Measurements from ENCODE around the gene DNAJC12. TPM values are rescaled to one million over a fixed set of nuclear protein-coding genes. Genes with fewer than 3 reads are reported as not detected.
"Not testable (repeated sequence)": the region's sequence is repeated elsewhere in the genome, so short reads cannot be mapped to it uniquely, and the experiment has no call there.

The DNAJC12 gene
- polyA plus RNA-seq, 3 donors, result 12.3 to 16.3 (median 12.4) TPM

DNA sequence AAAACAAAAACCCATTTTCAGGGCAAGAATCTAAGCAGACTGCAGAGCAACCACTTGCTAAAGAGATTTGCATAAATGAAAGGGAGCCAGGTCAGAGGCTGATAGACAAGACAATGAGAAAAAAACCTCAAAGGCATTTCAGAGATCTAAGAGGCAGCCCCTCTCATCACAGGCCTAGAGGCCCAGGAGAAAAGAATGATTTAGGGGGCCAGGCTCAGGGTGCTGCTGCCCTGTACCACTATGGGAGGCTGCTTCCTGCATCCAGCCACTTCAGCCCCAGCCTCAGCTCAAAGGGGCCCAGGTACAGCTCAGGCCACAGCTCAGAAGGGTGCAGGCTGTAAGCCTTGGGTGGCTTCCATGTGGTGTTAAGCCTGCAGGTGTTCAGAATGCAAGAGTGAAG, 3.7 kb upstream of the DNAJC12 start:
- no peak for DNase-seq (ENCODE audit: low read depth in 3 of 3, low spot score in 2 of 3)

DNA sequence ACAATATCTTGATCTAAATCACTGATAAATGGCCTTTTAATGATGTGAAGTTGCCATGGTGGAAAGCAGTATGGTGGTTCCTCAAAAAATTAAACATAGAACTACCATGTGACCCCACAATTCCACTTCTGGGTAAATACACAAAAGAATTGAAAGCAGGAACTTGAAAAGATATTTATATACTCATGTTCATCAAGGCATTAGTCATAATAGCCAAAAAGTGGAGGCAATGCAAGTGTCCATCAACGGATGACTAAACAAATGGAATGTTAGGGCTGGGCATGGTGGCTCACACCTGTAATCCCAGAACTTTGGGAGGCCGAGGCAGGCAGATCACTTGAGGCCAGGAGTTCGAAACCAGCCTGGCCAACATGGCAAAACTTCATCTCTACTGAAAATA, 2.0 kb upstream of the DNAJC12 start:
- no peak for DNase-seq (ENCODE audit: low read depth in 3 of 3, low spot score in 2 of 3)

DNA sequence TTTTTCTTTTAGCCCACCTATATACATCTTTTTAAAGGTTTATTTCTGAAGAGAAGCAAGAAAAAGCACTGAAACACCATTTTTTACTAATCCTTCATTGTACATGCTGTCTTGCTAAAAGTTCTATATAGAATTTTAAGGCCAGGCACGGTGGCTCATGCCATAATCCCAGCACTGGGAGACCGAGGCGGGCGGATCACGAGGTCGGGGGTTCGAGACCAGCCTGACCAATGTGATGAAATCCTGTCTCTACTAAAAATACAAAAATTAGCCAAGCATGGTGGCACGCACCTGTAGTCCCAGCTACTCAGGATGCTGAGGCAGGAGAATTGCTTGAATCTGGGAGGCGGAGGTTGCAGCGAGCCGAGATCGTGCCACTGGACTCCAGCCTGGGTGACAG, 1.5 kb upstream of the DNAJC12 start:
- DNase-seq (ENCODE audit: low read depth in 3 of 3, low spot score in 2 of 3), result not testable (repeated sequence)

DNA sequence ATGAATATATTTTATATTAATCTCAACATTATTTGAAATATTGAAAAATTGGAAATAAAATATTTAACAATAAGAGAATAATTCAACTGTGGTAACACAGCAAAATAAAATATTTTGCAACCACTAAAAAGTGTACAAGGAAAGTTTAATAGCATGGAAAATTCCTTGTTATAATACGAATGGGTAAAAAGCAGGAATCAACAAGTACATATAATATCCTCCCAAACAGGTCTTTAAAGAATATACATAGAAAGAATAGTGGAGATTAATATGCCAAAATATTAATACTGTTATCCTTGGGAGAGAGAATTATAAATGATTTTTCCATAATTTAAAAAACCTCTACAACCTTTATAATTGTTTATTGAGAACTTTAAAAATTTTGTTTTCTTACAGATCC, 1.0 kb downstream of the DNAJC12 start:
- DNase-seq (ENCODE audit: low read depth in 3 of 3, low spot score in 2 of 3), result no peak

DNA sequence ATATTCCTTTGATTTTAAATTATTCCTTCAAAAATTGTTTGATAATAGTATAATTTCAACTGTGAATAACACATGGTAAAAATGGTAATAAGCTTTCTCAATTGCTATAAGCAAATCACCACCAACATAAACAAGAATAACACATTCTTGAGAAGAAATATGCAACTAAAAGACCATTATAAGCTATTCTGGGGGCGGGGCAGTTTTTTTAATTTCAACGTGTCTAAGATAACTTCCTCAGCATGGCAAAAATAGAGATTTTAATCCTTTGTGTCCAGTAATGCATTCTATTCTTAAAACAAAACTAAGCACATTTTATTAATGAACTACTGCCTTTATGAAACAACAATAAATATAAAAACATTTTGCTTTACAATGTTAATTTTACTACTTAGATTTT, 1.5 kb downstream of the DNAJC12 start:
- no peak for DNase-seq (ENCODE audit: low read depth in 3 of 3, low spot score in 2 of 3)

DNA sequence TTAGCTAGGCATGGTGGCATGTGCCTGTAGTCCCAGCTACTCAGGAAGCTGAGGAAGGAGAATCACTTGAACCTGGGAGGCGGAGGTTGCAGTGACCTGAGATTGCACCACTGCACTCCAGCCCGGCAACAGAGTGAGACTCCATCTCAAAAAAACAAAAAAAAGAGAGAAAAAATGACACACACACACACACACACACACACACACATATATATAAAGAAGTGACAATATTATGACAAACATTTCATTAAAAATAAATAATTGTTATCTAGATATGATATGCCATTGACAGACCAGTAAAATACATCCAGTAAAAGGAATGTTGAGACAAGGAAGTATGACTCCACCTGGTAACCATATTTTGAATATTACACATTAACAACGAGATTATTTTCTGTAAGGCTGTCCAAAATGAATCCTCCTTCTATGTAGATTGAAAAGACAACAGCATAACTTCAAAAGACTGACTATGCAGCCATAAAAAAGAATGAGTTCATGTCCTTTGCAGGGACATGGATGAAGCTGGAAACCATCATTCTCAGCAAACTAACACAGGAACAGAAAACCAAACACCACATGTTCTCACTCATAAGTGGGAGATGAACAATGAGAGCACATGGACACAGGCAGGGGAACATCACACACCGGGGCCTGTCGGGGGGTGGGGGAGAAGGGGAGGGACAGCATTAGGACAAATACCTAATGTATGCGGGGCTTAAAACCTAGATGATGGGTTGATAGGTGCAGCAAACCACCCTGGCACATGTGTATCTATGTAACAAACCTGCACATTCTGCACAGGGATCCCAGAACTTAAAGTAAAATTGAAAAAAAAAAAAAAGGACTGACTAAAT, 2.2 kb downstream of the DNAJC12 start:
- not testable (repeated sequence) for DNase-seq (ENCODE audit: low read depth in 3 of 3, low spot score in 2 of 3)

DNA sequence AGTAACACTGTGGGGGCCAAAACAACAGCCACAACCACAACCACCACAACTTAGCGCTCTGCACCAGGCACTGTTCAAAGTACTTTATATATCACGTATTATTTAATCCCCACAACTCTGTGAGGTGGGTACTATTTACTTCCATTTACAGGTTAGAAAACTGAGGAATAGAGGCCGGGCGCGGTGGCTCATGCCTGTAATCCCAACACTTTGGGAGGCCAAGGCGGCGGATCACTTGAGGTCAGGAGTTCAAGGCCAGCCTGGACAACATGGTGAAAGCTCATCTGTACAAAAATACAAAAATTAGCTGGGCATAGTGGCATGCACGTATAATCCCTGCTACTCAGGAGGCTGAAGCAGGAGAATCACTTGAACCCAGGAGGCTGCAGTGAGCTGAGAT, 3.6 kb downstream of the DNAJC12 start:
- no peak for DNase-seq (ENCODE audit: low read depth in 3 of 3, low spot score in 2 of 3)

DNA sequence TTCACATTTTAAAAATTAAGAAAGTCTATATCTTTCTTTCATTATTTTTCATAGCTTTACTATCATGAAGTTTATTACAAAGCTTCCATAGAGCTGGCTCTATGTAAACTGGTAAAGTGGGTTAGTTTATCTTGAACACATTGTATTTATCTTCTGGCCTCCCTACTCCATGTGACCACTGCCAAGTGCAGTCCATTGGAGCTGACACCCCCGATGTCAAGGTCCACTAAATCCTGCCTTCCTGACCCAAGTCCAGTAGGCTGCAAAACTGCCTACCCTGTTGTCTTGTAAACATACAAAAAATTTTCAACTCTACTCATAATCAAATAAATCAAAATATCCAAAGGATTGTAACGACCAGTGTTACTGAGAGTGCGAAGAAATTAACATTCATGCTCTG, 10.2 kb downstream of the DNAJC12 start:
- no peak for DNase-seq (ENCODE audit: low read depth in 3 of 3, low spot score in 2 of 3)

DNA sequence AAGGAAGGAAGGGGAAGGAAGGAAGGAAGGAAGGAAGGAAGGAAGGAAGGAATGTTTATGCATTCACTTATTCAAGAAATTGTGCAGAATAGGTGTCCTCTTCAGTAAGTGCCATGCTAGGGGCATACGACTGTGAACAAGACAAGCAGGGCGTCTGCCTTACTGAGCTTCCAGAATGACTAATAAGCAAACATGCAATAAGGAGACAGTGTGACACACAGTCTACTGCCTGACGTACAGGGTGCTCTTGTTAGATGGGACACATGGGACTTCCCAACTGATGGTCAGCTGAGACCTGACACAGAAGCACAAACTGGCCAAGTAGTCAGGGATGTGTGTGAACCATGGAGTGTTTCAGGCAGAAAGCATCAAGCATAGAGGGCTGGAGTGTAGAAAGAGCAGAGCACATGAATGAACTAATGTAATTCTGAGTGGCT, 18.2 kb downstream of the DNAJC12 start:
- DNase-seq (ENCODE audit: low read depth in 3 of 3, low spot score in 2 of 3), result no peak

DNA sequence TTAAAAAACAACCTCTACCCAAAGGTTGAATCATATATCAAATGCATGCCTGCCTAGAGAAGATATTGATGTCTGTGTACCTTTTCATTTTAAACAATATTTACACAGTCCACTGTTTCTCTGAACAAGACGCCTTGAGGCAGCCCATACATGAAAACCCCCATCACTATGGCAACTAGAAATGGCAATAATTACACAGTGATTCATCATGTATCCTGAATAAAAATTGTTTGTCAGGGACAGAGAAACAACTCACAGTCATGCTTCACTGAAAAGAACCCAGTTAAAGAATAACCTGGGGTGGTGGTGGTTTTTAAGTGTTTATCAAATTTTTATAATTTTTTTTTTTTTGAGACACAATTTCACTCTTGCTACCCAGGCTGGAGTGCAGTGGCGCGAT, 19.7 kb downstream of the DNAJC12 start:
- DNase-seq (ENCODE audit: low read depth in 3 of 3, low spot score in 2 of 3), result no peak

DNA sequence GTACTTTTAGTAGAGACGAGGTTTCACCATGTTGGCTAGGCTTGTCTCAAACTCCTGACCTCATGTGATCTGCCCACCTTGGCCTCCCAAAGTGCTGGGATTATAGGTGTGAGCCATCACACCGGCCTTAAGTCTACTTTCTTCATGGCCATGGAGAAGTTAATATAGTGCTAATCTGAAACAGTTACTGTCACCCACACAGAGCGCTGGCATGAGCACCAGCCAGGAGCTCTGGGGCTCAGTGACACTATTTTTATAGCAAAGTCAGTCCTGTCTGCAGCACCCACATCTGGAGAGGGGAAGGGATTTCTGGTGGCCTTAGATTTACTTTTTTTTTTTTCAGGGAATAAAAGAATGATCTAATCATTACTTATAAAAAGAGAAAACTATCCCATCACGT, 21.3 kb downstream of the DNAJC12 start:
- no peak for DNase-seq (ENCODE audit: low read depth in 3 of 3, low spot score in 2 of 3)

DNA sequence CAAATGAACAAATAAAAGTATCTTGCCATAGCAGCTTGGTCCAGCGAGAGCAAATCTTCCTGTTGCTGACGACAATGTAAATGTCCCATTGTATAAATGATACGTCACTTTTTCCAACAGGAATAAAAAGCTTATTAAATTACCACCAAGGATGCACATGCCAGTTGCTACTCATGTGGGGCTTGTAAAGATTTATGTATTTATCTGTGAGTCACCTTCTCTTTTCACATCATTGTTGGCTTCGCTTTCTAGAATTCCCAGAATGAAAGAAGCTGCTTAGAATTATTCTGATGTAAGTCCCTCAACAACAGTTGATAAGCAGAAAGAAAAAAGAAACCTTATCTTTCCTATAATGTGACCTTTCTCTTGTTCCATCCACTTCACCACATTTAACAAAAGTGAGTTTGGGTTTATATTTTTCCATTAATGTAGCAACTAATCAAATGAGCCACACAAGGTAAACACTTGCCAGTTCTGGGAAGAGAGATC, 22.4 kb downstream of the DNAJC12 start:
- no peak for DNase-seq (ENCODE audit: low read depth in 3 of 3, low spot score in 2 of 3)

DNA sequence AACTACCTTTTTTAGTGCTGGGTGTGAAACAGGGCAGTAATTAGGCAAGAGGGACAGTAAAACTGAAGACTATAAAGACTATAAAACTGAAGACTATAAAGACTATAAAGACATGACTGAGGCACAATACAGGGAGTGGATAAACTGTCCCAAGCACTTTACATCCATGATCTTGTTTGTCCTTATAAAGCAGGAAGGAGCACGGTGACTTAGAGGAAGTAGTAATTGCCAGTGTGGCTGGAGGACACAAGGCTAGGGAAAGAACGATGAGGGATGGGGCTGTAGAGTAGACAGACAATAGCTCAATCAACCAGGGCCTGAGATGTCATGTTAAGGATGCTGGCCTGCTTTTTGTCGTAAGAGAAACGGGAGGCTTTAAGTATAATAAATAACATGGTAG, 26.0 kb downstream of the DNAJC12 start:
- no peak for DNase-seq (ENCODE audit: low read depth in 3 of 3, low spot score in 2 of 3)

DNA sequence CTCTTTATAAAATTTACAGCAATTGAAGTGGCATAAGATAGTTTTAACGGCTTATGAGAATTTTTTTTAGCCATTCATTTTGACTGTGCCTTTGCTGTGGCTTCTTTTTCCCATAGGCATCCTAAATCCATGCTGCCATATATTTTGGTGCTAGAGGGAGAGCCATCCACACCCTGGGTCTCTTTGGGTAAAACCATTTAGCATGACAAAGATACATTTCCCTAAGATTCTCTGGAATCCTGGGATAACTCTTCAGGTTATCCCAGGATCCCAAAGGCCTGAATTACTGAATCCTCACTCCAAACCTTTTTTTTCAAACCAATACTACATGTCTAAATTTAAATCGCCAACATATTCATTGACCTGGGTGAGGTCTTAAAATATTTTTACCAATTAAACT, 28.9 kb downstream of the DNAJC12 start:
- no peak for DNase-seq (ENCODE audit: low read depth in 3 of 3, low spot score in 2 of 3)

DNA sequence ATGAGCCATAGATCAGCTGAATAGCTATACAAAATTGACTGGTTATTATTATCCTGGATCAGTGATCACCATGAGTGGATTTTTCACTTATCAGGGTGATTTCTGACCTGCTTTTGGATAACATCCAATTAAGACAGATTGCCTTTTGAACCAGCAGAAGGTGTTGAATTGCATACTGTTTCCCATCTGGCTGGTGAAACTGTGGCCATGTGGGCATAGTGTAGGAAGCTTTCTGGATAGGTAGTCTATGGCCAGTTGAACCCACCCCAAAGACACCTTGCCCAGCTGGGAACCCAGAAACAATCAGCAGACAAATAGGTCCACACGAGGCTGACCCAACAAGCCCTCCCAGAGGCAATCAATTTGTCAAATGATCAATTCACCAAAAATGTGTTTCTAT, 29.3 kb downstream of the DNAJC12 start:
- DNase-seq (ENCODE audit: low read depth in 3 of 3, low spot score in 2 of 3), result no peak

DNA sequence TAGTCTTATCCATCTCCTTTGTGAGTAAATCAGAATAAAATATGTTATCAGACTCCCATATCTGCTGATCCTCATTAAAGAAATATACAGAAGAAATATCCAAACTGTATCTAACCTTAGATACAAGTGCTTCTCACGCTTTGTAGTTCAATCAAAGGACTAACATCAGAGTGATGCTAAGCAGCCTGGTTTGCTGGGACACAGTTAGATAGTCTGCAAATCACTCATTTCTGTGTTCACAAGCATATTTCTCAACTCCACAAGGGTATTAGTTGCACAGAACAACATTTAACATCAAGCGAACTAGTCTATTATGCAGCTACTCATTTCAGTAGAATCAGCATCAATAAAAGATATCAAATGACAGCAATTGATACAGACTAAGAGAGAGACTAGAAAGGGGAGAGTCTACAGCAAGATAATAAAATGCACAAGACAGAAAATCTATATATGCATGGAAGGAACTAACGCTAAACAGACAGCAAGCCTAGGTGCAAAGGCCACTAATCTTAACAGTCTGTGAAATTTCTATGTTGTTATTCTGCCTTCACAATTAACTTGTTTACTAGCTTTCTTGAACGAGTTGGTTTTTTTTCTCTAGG, 30.0 kb downstream of the DNAJC12 start:
- no peak for DNase-seq (ENCODE audit: low read depth in 3 of 3, low spot score in 2 of 3)

DNA sequence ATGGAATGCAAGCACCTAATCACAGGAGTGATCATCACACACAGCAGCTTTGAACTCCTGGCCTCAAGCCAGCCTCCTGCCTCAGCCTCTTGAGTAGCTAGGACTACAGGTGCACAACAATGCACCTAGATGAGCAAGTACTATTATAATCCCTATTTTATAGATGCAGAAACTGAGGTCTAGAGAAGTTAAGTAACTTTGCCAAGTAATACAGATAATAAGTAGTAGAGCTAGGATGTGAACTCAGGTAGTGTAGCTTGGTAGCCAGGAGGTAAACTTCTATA, 33.7 kb downstream of the DNAJC12 start:
- no peak for DNase-seq (ENCODE audit: low read depth in 3 of 3, low spot score in 2 of 3)

DNA sequence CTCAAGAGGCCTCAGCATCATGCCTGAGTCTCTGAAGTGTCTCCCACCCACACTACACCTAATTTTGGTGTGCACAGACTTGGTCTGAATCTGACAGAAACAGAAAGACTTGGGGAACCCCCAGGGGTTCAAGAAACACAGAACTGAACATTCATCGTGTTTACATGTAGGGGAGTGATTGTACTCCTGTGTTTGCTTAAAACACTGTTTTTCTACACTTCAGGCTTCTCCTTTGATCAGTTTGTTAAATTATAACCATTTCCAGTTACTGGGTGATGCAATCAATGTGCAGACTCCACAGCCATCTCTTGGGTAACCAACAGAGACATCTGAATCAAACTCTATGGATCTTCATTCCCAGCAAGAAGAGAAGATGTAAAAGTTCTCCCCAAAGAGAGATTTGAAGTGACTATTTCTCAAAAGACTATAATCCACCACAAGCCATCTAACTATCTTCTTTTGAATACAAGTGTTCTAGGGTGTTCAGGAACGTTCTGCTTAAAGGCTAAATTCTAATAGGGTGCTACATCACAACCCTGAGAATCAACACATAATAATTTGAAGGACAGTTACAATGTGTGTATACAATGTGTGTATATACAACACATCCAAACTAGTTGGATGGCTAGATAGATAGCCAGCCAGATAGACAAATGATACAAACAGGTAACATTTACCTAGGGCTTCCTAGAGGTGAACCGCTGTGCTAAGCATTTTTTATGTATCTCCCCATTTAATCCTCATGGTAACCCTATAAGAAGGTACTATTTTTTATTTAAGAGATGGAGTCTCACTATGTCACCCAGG, 34.2 kb downstream of the DNAJC12 start:
- DNase-seq (ENCODE audit: low read depth in 3 of 3, low spot score in 2 of 3), result no peak

DNA sequence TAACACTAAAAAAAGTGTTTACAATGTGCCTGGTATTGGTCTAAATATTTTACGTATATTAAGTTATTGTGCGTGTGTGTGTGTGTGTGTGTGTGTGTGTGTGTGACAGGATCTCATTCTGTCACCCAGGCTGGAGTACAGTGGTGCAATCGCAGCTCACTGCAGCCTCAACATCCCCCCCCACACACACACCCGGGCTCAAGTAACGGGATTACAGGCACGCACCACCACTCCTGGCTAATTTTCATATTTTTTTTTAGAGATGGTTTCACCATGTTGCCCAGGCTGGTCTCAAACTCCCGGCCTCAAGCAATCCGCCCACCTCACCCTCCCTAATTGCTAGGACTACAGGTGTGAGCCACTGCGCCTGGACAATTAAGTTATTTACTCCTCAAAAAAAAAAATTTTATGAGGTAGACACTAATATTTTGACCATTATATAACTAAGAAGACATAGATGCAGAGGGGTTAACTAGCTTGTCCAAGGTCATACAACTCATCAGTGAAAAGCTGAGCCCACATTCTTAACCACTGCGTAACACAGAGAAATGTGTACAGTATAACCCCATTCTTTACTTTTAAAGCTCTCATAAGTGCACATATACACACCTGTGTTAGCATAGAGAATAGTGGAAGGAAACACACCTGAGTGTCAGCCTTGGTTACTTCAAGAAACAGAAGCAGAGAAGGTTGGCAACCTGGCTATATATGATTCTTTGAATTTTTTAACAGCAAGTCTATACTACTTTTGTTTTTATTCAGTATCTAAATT, 35.0 kb downstream of the DNAJC12 start:
- no peak for DNase-seq (ENCODE audit: low read depth in 3 of 3, low spot score in 2 of 3)

DNA sequence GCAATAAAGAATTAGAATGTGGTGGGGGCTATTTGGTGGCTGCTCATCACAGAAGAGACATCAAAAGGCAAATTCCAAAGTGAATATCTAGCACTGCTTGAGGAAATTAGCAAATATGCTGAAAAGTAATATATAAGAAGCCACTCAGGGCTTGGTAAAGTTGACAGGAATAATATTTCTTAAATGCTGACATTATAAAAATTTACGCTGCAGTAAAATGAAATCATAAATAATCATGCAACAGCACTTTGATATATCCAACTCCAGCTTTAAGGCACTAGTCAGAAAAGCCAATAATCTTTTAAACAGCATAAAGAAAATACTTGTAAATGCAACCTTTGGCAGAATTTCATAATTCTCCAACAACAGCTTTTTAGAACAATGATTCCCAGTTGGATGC, 36.9 kb downstream of the DNAJC12 start:
- no peak for DNase-seq (ENCODE audit: low read depth in 3 of 3, low spot score in 2 of 3)

DNA sequence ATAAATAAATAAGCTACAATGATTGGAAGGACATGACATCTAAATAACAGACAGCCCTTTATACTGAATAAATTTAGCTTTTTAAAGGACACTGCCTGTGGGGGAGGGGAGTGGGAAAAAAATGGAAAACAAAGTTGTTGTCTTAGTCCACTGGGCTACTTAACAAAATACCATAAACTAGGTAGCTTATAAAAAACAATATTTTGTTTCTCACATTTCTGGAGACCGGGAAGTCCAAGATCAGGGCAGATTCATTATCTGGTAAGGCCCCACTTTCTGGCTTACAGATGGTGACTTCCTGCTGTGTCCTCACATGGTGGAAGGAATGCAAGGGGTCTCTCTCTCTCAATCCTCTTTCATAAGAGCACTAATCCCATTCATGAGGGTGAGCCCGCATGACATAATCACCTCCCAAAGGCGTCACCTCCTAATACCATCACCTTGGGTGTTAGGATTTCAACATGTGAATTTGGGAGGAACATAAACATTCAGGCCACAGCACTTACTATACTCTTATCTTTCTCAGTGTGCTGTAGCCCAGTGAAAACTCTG, 43.0 kb downstream of the DNAJC12 start:
- DNase-seq (ENCODE audit: low read depth in 3 of 3, low spot score in 2 of 3), result no peak
